ENCODE measurements around the gene RBM7. TPM values are rescaled to one million over a fixed set of nuclear protein-coding genes. Genes with fewer than 3 reads are reported as not detected.

RBM7 gene
- total and polyA plus RNA-seq, 4 donors = 11.1 to 23.0 (median 13.9) TPM

- no peaks in the 10 kb centered on the region for H3K4me1 ChIP-seq (ENCODE audit: control insufficient read depth in 4 of 4, insufficient read depth in 4 of 4, low read length in 3 of 4)
- DNase-seq (ENCODE audit: low spot score) = no peak
- peaks cover 0 to 14% (median 7%) of the 10 kb centered on the region in 4 donors for H3K36me3 ChIP-seq (ENCODE audit: control insufficient read depth in 4 of 4, insufficient read depth in 3 of 4, low read depth in 1 of 4, low read length in 3 of 4)
- H3K9me3 ChIP-seq (ENCODE audit: control insufficient read depth in 4 of 4, low read length in 3 of 4) = no peaks in the 10 kb centered on the region
- no peaks in the 10 kb centered on the region for H3K27me3 ChIP-seq (ENCODE audit: control insufficient read depth in 4 of 4, insufficient read depth in 4 of 4, low read length in 3 of 4)
- no peak overlapping the region for H3K27ac ChIP-seq (ENCODE audit: low read depth in 1 of 2, low read length in 2 of 2)
- no peak for TF ChIP-seq EGR1 (IDR thresholded peaks at IDR 0.05; ENCODE audit: low read depth in 2 of 2)
- no peak for TF ChIP-seq NR2F2 (IDR thresholded peaks at IDR 0.05)
- TF ChIP-seq, protein P1, sequence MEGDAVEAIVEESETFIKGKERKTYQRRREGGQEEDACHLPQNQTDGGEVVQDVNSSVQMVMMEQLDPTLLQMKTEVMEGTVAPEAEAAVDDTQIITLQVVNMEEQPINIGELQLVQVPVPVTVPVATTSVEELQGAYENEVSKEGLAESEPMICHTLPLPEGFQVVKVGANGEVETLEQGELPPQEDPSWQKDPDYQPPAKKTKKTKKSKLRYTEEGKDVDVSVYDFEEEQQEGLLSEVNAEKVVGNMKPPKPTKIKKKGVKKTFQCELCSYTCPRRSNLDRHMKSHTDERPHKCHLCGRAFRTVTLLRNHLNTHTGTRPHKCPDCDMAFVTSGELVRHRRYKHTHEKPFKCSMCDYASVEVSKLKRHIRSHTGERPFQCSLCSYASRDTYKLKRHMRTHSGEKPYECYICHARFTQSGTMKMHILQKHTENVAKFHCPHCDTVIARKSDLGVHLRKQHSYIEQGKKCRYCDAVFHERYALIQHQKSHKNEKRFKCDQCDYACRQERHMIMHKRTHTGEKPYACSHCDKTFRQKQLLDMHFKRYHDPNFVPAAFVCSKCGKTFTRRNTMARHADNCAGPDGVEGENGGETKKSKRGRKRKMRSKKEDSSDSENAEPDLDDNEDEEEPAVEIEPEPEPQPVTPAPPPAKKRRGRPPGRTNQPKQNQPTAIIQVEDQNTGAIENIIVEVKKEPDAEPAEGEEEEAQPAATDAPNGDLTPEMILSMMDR (IDR thresholded peaks at IDR 0.05; ENCODE audit: low read depth, low read length, missing input control) = no peak
- TF ChIP-seq SP1 (IDR thresholded peaks at IDR 0.05) = no peak
- TF ChIP-seq YY1 (IDR thresholded peaks at IDR 0.05) = no peak
- TF ChIP-seq, protein P2, sequence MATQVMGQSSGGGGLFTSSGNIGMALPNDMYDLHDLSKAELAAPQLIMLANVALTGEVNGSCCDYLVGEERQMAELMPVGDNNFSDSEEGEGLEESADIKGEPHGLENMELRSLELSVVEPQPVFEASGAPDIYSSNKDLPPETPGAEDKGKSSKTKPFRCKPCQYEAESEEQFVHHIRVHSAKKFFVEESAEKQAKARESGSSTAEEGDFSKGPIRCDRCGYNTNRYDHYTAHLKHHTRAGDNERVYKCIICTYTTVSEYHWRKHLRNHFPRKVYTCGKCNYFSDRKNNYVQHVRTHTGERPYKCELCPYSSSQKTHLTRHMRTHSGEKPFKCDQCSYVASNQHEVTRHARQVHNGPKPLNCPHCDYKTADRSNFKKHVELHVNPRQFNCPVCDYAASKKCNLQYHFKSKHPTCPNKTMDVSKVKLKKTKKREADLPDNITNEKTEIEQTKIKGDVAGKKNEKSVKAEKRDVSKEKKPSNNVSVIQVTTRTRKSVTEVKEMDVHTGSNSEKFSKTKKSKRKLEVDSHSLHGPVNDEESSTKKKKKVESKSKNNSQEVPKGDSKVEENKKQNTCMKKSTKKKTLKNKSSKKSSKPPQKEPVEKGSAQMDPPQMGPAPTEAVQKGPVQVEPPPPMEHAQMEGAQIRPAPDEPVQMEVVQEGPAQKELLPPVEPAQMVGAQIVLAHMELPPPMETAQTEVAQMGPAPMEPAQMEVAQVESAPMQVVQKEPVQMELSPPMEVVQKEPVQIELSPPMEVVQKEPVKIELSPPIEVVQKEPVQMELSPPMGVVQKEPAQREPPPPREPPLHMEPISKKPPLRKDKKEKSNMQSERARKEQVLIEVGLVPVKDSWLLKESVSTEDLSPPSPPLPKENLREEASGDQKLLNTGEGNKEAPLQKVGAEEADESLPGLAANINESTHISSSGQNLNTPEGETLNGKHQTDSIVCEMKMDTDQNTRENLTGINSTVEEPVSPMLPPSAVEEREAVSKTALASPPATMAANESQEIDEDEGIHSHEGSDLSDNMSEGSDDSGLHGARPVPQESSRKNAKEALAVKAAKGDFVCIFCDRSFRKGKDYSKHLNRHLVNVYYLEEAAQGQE (IDR thresholded peaks at IDR 0.05) = no peak
- TF ChIP-seq, protein P3, sequence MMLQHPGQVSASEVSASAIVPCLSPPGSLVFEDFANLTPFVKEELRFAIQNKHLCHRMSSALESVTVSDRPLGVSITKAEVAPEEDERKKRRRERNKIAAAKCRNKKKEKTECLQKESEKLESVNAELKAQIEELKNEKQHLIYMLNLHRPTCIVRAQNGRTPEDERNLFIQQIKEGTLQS (IDR thresholded peaks at IDR 0.05) = no peak
- TF ChIP-seq HNF4A (conservative IDR thresholded peaks at IDR 0.05) = no peak
- TF ChIP-seq RAD21 (IDR thresholded peaks at IDR 0.05) = no peak
- TF ChIP-seq RXRA (IDR thresholded peaks at IDR 0.05) = no peak
- TF ChIP-seq JUND (IDR thresholded peaks at IDR 0.05) = no peak
- TF ChIP-seq, protein P4, sequence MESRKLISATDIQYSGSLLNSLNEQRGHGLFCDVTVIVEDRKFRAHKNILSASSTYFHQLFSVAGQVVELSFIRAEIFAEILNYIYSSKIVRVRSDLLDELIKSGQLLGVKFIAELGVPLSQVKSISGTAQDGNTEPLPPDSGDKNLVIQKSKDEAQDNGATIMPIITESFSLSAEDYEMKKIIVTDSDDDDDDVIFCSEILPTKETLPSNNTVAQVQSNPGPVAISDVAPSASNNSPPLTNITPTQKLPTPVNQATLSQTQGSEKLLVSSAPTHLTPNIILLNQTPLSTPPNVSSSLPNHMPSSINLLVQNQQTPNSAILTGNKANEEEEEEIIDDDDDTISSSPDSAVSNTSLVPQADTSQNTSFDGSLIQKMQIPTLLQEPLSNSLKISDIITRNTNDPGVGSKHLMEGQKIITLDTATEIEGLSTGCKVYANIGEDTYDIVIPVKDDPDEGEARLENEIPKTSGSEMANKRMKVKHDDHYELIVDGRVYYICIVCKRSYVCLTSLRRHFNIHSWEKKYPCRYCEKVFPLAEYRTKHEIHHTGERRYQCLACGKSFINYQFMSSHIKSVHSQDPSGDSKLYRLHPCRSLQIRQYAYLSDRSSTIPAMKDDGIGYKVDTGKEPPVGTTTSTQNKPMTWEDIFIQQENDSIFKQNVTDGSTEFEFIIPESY (IDR thresholded peaks at IDR 0.05) = no peak
- TF ChIP-seq GABPA (IDR thresholded peaks at IDR 0.05 in 1 of 2, conservative IDR thresholded peaks at IDR 0.05 in 1 of 2) = no peak
- no peak for TF ChIP-seq HNF4G (IDR thresholded peaks at IDR 0.05)
- TF ChIP-seq FOXA2 (IDR thresholded peaks at IDR 0.05) = no peak
- TF ChIP-seq TAF1 (conservative IDR thresholded peaks at IDR 0.05) = no peak
- TF ChIP-seq FOXA1 (IDR thresholded peaks at IDR 0.05) = no peak
- TF ChIP-seq, protein P5, sequence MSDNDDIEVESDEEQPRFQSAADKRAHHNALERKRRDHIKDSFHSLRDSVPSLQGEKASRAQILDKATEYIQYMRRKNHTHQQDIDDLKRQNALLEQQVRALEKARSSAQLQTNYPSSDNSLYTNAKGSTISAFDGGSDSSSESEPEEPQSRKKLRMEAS (IDR thresholded peaks at IDR 0.05) = no peak
- no peak overlapping the region for H3K4me3 ChIP-seq (ENCODE audit: low read depth in 1 of 3, low read length in 3 of 3)
- H3K9ac ChIP-seq (ENCODE audit: low read depth in 1 of 2, low read length in 2 of 2) = no peak overlapping the region
These were observed 16.0 kb downstream of the RBM7 start for GRCh38 chr11:114416441-114416961.

Measured in liver (tissue), 9 donors.